ENCODE measurements around the gene PEX11B. TPM values are rescaled to one million over a fixed set of nuclear protein-coding genes. Genes with fewer than 3 reads are reported as not detected.

PEX11B gene
- polyA plus RNA-seq, 3 donors: 12.0 to 38.2 (median 37.9) TPM

DNA sequence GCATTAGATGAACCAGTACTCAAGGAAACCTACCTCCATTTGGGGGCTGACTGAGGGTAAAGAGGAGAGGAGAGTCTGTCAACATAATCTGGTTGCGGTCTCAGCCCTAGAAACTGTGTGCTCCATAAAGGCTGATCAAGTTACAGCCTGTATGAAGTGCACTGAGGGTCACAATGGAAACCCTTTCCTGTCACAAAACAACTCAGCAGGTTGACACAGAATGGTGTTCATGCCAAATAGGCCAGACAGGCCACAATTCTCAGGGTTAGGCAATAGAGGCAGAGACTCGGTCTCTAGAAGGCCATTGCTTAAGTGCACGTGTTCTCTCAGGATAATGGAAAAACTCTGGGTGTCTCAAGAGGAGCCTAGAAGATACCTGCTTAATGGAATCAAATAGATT lies 28.8 kb downstream of the PEX11B start:
- no peak for DNase-seq
- no peaks in the 10 kb centered on the region for H4K20me1 ChIP-seq (ENCODE audit: insufficient read depth, low read length)
- H3K4me2 ChIP-seq (replicated peaks; ENCODE audit: extremely low read depth, low read length, poor library complexity, severe bottlenecking): no peak overlapping the region
- 69% methylated on average over 2 of the region's 3 CpGs for WGBS (ENCODE audit: insufficient coverage)
- Mint-ChIP-seq H3K4me3 (no peak overlapping the region), H3K27ac (no peak overlapping the region), H3K9me3 (peaks cover 0 to 2% (median 0%) of the 10 kb centered on the region in 7 donors), H3K4me1 (peaks cover 14% of the 10 kb centered on the region), H3K27me3 (ENCODE audit: low read depth in 3 of 3) (peaks cover 11 to 17% (median 14%) of the 10 kb centered on the region in 3 donors), H3K36me3 (peaks cover 0 to 2% of the 10 kb centered on the region in 2 donors)
- H3K9me3 ChIP-seq (replicated peaks in 1 of 2; ENCODE audit: control insufficient read depth in 1 of 2, insufficient read depth in 1 of 2, low read length in 2 of 2): no peaks in the 10 kb centered on the region
- H3K36me3 ChIP-seq (replicated peaks in 1 of 2; ENCODE audit: control insufficient read depth in 1 of 2, insufficient read depth in 2 of 2, low read length in 2 of 2): no peaks in the 10 kb centered on the region
- intact Hi-C loops (cut with micrococcal nuclease): loop anchor here (5.0 to 10.0 kb wide), 3 partner anchors 42 to 125 kb away; partner anchors contain the start of gene NUDT17 (in 1 of the 2)
- H2AFZ ChIP-seq (ENCODE audit: insufficient read depth, low read depth, low read length, poor library complexity, severe bottlenecking): no peak overlapping the region
- TF ChIP-seq, protein P1, sequence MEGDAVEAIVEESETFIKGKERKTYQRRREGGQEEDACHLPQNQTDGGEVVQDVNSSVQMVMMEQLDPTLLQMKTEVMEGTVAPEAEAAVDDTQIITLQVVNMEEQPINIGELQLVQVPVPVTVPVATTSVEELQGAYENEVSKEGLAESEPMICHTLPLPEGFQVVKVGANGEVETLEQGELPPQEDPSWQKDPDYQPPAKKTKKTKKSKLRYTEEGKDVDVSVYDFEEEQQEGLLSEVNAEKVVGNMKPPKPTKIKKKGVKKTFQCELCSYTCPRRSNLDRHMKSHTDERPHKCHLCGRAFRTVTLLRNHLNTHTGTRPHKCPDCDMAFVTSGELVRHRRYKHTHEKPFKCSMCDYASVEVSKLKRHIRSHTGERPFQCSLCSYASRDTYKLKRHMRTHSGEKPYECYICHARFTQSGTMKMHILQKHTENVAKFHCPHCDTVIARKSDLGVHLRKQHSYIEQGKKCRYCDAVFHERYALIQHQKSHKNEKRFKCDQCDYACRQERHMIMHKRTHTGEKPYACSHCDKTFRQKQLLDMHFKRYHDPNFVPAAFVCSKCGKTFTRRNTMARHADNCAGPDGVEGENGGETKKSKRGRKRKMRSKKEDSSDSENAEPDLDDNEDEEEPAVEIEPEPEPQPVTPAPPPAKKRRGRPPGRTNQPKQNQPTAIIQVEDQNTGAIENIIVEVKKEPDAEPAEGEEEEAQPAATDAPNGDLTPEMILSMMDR (IDR thresholded peaks at IDR 0.05): no peak
- H3K4me1 ChIP-seq (ENCODE audit: control insufficient read depth in 1 of 2, insufficient read depth in 2 of 2, low read length in 2 of 2): peaks cover 8 to 18% of the 10 kb centered on the region in 2 donors
- no peak overlapping the region for H3K4me3 ChIP-seq (replicated peaks in 1 of 3; ENCODE audit: low read depth in 2 of 3, low read length in 3 of 3)
- no peaks in the 10 kb centered on the region for H3K79me2 ChIP-seq (ENCODE audit: insufficient read depth, low read length)
- no peak overlapping the region for H3K9ac ChIP-seq (ENCODE audit: insufficient read depth, low read length, poor library complexity, severe bottlenecking)
- no peak overlapping the region for H3K27ac ChIP-seq (ENCODE audit: low read depth in 1 of 2, low read length in 2 of 2)
- H3K27me3 ChIP-seq (ENCODE audit: control insufficient read depth in 2 of 2, insufficient read depth in 2 of 2, low read length in 2 of 2): peaks cover 5 to 8% of the 10 kb centered on the region in 2 donors

- H3K27me3 ChIP-seq (ENCODE audit: control insufficient read depth in 2 of 2, insufficient read depth in 2 of 2, low read length in 2 of 2): peaks cover 5 to 14% of the 10 kb centered on the region in 2 donors
- H3K27ac Mint-ChIP-seq: no peak overlapping the region
- peaks cover 16% of the 10 kb centered on the region for H3K4me1 Mint-ChIP-seq
- no peak overlapping the region for H3K4me3 ChIP-seq (replicated peaks in 1 of 3; ENCODE audit: low read depth in 2 of 3, low read length in 3 of 3)
- TF ChIP-seq, protein P1 (IDR thresholded peaks at IDR 0.05): no peak
- H3K79me2 ChIP-seq (ENCODE audit: insufficient read depth, low read length): no peaks in the 10 kb centered on the region
- DNase-seq: no peak
- H3K4me3 Mint-ChIP-seq: no peak overlapping the region
- intact Hi-C loops (cut with micrococcal nuclease): loop anchor here in 1 of 2 donors (5.0 kb wide), 1 partner anchor 40 kb away; the partner anchor contains the start of gene NUDT17
- no peaks in the 10 kb centered on the region for H3K36me3 ChIP-seq (replicated peaks in 1 of 2; ENCODE audit: control insufficient read depth in 1 of 2, insufficient read depth in 2 of 2, low read length in 2 of 2)
- H3K36me3 Mint-ChIP-seq: no peaks in the 10 kb centered on the region
- H3K9me3 Mint-ChIP-seq: peaks cover 0 to 2% (median 0%) of the 10 kb centered on the region in 7 donors
- H3K9me3 ChIP-seq (replicated peaks in 1 of 2; ENCODE audit: control insufficient read depth in 1 of 2, insufficient read depth in 1 of 2, low read length in 2 of 2): no peaks in the 10 kb centered on the region
- 83% methylated on average over 1 of the region's 5 CpGs for WGBS (ENCODE audit: insufficient coverage)
- no peak overlapping the region for H3K27ac ChIP-seq (ENCODE audit: low read depth in 1 of 2, low read length in 2 of 2)
- H4K20me1 ChIP-seq (ENCODE audit: insufficient read depth, low read length): no peaks in the 10 kb centered on the region
- no peak overlapping the region for H2AFZ ChIP-seq (ENCODE audit: insufficient read depth, low read depth, low read length, poor library complexity, severe bottlenecking)
- H3K9ac ChIP-seq (ENCODE audit: insufficient read depth, low read length, poor library complexity, severe bottlenecking): no peak overlapping the region
- peaks cover 8 to 18% of the 10 kb centered on the region in 2 donors for H3K4me1 ChIP-seq (ENCODE audit: control insufficient read depth in 1 of 2, insufficient read depth in 2 of 2, low read length in 2 of 2)
- H3K4me2 ChIP-seq (replicated peaks; ENCODE audit: extremely low read depth, low read length, poor library complexity, severe bottlenecking): no peak overlapping the region
- peaks cover 13 to 24% (median 17%) of the 10 kb centered on the region in 3 donors for H3K27me3 Mint-ChIP-seq (ENCODE audit: low read depth in 3 of 3)
Observed at GRCh38 chr1:145887631-145888030, 30.9 kb downstream of the PEX11B start.

Measured in CD14-positive monocyte (primary cell).